Activated CD4-positive, alpha-beta T cell treated with anti-CD3 and anti-CD28 coated beads, Interleukin-2, amount 10 ng/mL, durations not matched to agents 24 days and 14 days (primary cell): ENCODE results near the gene SMPD1. TPM values are rescaled to one million over a fixed set of nuclear protein-coding genes. Genes with fewer than 3 reads are reported as not detected.
A peak's percentile ranks its signal among the peaks of the same experiment; 100 is the strongest.

Source experiments
- DNase-seq: peaks from one replicate; pipeline ENCODE4 v3.0.0; 2022
- H3K27ac Mint-ChIP-seq: one replicate; pipeline ENCODE4 v1.8.0; 2022; ENCODE audit warnings: mild to moderate bottlenecking, mixed read lengths
- H3K27me3 Mint-ChIP-seq: one replicate; pipeline ENCODE4 v1.8.0; 2022; ENCODE audit warnings: mixed read lengths
- H3K36me3 Mint-ChIP-seq: one replicate; pipeline ENCODE4 v1.8.0; 2022; ENCODE audit warnings: low read depth, mild to moderate bottlenecking, mixed read lengths
- H3K4me1 Mint-ChIP-seq: one replicate; pipeline ENCODE4 v1.8.0; 2021; ENCODE audit warnings: mixed read lengths
- H3K4me3 Mint-ChIP-seq: one replicate; pipeline ENCODE4 v1.8.0; 2022; ENCODE audit warnings: mild to moderate bottlenecking, moderate library complexity, mixed read lengths
- H3K9me3 Mint-ChIP-seq: one replicate; pipeline ENCODE4 v1.8.0; 2021; ENCODE audit warnings: mixed read lengths
- intact Hi-C: fragments of 100-400 bp; cut with micrococcal nuclease; formaldehyde crosslinking; loops from one replicate; pipeline ENCODE4 v1.15.1; 2023
- total RNA-seq: library from RNA; stranded (reverse); gene quantifications from 2 replicates; pipeline ENCODE4 v1.2.3, GENCODE V29; 2022

The SMPD1 gene
- total RNA-seq, 1 donor from 2014 or later = 10.0 TPM

DNA sequence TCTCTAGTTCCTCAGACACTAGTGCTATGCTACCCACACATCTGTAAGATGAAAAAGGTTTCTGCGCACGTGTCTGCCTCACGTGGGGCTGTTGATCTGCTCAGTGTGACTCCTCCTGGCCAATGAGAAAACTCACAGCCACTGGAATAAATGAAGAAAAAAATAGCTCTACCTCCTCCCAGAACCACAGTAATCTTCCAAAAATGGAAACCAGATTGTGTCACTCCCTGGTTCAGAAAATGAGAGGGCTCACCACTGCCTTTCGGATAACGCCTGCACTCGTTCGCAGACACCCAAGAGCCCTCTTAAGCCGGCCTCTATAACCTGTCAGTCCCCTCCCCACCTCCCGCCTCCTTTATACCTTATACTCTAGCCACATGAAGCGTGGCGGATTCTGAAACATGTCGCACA lies 23.5 kb downstream of the SMPD1 start:
- no peaks in the 10 kb centered on the region for H3K27me3 Mint-ChIP-seq
- intact Hi-C loops = loop anchor here (1.0 to 10.0 kb wide), 5 partner anchors 11 to 729 kb away; partner anchors contain the start of genes CNGA4, FHIP1B, ILK and RRP8

DNA sequence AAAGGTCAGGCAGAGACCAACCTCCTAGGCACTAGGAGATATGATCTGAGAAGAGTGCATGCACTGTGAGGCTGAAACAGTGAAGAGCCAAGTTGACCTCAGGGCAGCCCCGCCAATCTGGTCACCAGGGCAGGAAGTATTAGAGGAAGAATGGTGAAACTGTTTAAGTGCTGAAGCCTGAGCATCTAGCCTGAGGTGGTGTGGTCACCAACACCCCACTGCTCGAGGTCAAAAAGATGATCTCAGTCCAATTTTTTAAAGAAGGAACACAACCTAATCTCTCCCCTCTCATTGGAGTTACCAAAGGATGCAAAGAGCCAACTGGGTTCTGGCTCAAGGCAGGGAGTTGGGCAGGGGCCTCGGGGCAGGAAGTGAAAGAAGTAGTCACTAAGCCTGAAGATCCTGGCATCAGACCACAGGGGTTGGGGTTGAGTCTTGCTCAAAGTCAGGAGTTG lies 24.6 kb downstream of the SMPD1 start:
- no peak overlapping the region for H3K4me3 Mint-ChIP-seq
- intact Hi-C loops = loop anchor here (5.0 to 10.0 kb wide), 4 partner anchors 67 to 730 kb away; partner anchors contain the start of genes ARFIP2, CNGA4, FHIP1B and ILK
- H3K4me1 Mint-ChIP-seq = peaks cover 10% of the 10 kb centered on the region
- H3K9me3 Mint-ChIP-seq = no peaks in the 10 kb centered on the region
- no peak overlapping the region for H3K27ac Mint-ChIP-seq
- DNase-seq = peak; percentile 71
- H3K27me3 Mint-ChIP-seq = peaks cover 2% of the 10 kb centered on the region
- peaks cover 8% of the 10 kb centered on the region for H3K36me3 Mint-ChIP-seq

More for the DNA sequence above, 23.5 kb downstream of the SMPD1 start:
- Mint-ChIP-seq H3K36me3 (peaks cover 13% of the 10 kb centered on the region), H3K4me3 (no peak overlapping the region), H3K9me3 (no peaks in the 10 kb centered on the region), H3K27ac (no peak overlapping the region), H3K4me1 (peaks cover 11% of the 10 kb centered on the region)
- DNase-seq = peak; percentile 82

GRCh38 chr11:6415797-6416196 lies 25.5 kb downstream of the SMPD1 start:
- Mint-ChIP-seq H3K36me3 (peaks cover 5% of the 10 kb centered on the region), H3K27me3 (peaks cover 5% of the 10 kb centered on the region), H3K9me3 (no peaks in the 10 kb centered on the region), H3K4me3 (no peak overlapping the region), H3K4me1 (peaks cover 10% of the 10 kb centered on the region), H3K27ac (no peak overlapping the region)
- intact Hi-C loops = loop anchor here (5.0 to 10.0 kb wide), 4 partner anchors 67 to 731 kb away; partner anchors contain the start of genes ARFIP2, CNGA4, FHIP1B and ILK
- no peak for DNase-seq

DNA sequence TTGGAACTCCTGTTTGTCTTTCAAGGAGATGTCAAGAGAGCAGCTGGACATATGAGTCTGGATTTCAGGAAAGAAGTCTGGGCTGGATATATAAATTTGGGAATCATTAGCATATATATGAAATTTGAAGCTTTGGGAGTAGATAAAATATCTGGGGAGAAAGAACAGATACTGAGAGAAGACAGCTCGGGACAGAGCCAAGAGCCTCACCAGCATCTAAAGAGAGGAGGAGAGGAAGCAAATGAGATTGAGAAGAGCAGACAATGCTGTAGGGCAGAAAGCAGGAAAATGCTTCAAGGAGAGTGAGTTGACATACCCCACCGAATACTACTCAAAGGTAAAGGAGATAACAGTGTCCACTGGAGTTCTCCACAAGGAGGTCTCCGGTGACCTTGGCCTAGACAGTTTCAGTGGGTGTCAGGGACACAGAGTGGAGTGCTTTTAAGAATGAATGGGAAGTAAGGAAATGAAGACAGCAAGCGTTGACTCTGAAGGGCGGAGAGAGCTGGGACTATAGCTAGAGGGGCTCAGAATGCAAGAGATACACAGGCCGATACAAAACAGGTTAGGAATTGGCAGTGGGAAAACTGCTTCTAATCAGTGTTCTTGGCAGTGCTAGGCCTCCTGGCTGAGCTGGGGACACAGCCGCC lies 27.8 kb downstream of the SMPD1 start:
- Mint-ChIP-seq H3K4me3 (no peak overlapping the region), H3K36me3 (peaks cover 3% of the 10 kb centered on the region), H3K4me1 (peaks cover 6% of the 10 kb centered on the region), H3K27me3 (peaks cover 22% of the 10 kb centered on the region), H3K27ac (no peak overlapping the region), H3K9me3 (no peaks in the 10 kb centered on the region)
- intact Hi-C loops = loop anchor here (1.0 to 10.0 kb wide), 6 partner anchors 16 to 733 kb away; partner anchors contain the start of genes ARFIP2, CNGA4, FHIP1B and ILK
- DNase-seq = no peak

- Mint-ChIP-seq H3K27ac (no peak overlapping the region), H3K27me3 (peaks cover 28% of the 10 kb centered on the region), H3K4me3 (no peak overlapping the region), H3K4me1 (peaks cover 3% of the 10 kb centered on the region), H3K36me3 (no peaks in the 10 kb centered on the region), H3K9me3 (no peaks in the 10 kb centered on the region)
- DNase-seq = peak; percentile 71
- intact Hi-C loops = loop anchor here (1.0 to 10.0 kb wide), 7 partner anchors 16 to 734 kb away; partner anchors contain the start of genes ARFIP2, CNGA4, FHIP1B and ILK
These were observed 28.3 kb downstream of the SMPD1 start for GRCh38 chr11:6418557-6419008.

- intact Hi-C loops = loop anchor here (1.0 to 10.0 kb wide), 6 partner anchors 20 to 734 kb away; partner anchors contain the start of genes ARFIP2, CNGA4, FHIP1B and ILK
- H3K4me1 Mint-ChIP-seq = peaks cover 3% of the 10 kb centered on the region
- DNase-seq = peak; percentile 93
- no peak within 1 kb of the TSS for H3K4me3 Mint-ChIP-seq
- peaks cover 33% of the 10 kb centered on the region for H3K27me3 Mint-ChIP-seq
- no peaks in the 10 kb centered on the region for H3K9me3 Mint-ChIP-seq
- no peaks in the 10 kb centered on the region for H3K36me3 Mint-ChIP-seq
- peak within 1 kb of the TSS; percentile 45 for H3K27ac Mint-ChIP-seq
These were observed 28.8 kb downstream of the SMPD1 start, which contains the start of gene APBB1 for GRCh38 chr11:6419009-6419631. Gene APBB1, minus strand, starts transcription at chr11:6419094. Its CDS starts 7,747 bp downstream, at chr11:6411347.

GRCh38 chr11:6420677-6421076 lies 30.4 kb downstream of the SMPD1 start:
- no peaks in the 10 kb centered on the region for H3K9me3 Mint-ChIP-seq
- intact Hi-C loops = no loop called here
- peaks cover 46% of the 10 kb centered on the region for H3K27me3 Mint-ChIP-seq
- no peak overlapping the region for H3K27ac Mint-ChIP-seq
- H3K4me3 Mint-ChIP-seq = no peak overlapping the region
- no peak for DNase-seq
- H3K4me1 Mint-ChIP-seq = peaks cover 3% of the 10 kb centered on the region
- H3K36me3 Mint-ChIP-seq = no peaks in the 10 kb centered on the region

GRCh38 chr11:6427516-6427915 lies 37.2 kb downstream of the SMPD1 start:
- no peak overlapping the region for H3K4me3 Mint-ChIP-seq
- intact Hi-C loops = no loop called here
- peaks cover 43% of the 10 kb centered on the region for H3K27me3 Mint-ChIP-seq
- no peaks in the 10 kb centered on the region for H3K36me3 Mint-ChIP-seq
- no peaks in the 10 kb centered on the region for H3K4me1 Mint-ChIP-seq
- no peaks in the 10 kb centered on the region for H3K9me3 Mint-ChIP-seq
- no peak overlapping the region for H3K27ac Mint-ChIP-seq
- DNase-seq = no peak

GRCh38 chr11:6431861-6432260 lies 41.6 kb downstream of the SMPD1 start:
- no peaks in the 10 kb centered on the region for H3K36me3 Mint-ChIP-seq
- intact Hi-C loops = no loop called here
- no peak overlapping the region for H3K4me3 Mint-ChIP-seq
- DNase-seq = no peak
- H3K27ac Mint-ChIP-seq = no peak overlapping the region
- peaks cover 5% of the 10 kb centered on the region for H3K4me1 Mint-ChIP-seq
- no peaks in the 10 kb centered on the region for H3K9me3 Mint-ChIP-seq
- H3K27me3 Mint-ChIP-seq = peaks cover 9% of the 10 kb centered on the region

DNA sequence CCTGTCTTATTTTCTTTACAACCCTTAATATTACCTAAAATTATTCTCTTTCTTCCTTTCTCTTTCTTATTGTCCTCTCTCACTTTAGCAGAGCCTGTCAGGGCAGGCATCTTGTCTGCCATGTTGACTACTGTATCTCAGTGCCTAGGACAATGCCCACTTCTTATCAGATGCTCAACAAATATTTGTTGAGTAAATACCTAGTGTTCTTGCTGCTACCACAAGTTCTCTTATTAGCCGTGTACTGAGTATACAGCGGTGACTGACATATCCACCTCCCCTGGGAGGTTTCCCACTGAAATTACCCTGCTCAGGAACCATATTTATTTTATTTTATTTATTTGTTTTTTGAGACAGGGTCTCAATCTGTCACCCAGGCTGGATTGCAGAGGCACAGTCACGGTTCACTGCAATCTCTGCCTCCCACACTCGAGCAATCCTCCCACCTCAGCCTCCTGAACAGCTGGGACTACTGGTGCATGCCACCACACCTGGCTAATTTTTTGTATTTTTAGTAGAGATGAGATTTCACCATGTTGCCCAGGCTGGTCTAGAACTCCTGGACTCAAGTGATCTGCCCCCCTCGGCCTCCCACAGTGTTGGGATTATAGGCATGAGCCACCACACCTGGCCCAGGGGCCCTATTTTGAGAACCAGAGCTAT lies 43.9 kb downstream of the SMPD1 start:
- H3K27ac Mint-ChIP-seq = no peak overlapping the region

GRCh38 chr11:6437423-6437822 lies 47.1 kb downstream of the SMPD1 start:
- H3K4me1 Mint-ChIP-seq = peaks cover 5% of the 10 kb centered on the region
- H3K27ac Mint-ChIP-seq = no peak overlapping the region
- DNase-seq = no peak
- no peaks in the 10 kb centered on the region for H3K9me3 Mint-ChIP-seq
- no peaks in the 10 kb centered on the region for H3K36me3 Mint-ChIP-seq
- H3K27me3 Mint-ChIP-seq = peaks cover 2% of the 10 kb centered on the region
- intact Hi-C loops = loop anchor here (5.0 kb wide), 1 partner anchor 35 kb away; no protein-coding TSS in a partner anchor
- H3K4me3 Mint-ChIP-seq = no peak overlapping the region

More for the DNA sequence above, 43.9 kb downstream of the SMPD1 start:
- H3K4me1 Mint-ChIP-seq = peaks cover 5% of the 10 kb centered on the region
- H3K27me3 Mint-ChIP-seq = peaks cover 2% of the 10 kb centered on the region
- intact Hi-C loops = no loop called here
- no peak for DNase-seq
- no peaks in the 10 kb centered on the region for H3K9me3 Mint-ChIP-seq
- H3K4me3 Mint-ChIP-seq = no peak overlapping the region
- H3K36me3 Mint-ChIP-seq = no peaks in the 10 kb centered on the region

DNA sequence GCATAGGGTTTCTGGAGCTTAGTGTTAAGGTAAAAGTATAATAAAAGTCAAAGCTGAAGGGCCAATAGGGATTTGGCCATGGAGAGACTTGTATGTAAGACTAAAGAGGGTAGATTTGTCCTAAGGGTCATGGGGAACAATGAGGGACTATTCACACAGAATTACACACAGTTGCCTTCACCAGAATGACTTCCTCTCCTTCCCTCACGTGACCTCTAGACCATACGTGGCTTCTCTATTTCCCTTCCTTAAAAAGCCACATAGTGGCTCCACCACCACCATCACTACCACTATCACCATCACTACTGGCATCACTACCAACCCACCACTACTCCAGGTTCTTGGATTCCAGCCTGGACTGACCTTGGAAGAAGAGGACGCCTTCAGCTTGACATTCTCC lies 47.7 kb downstream of the SMPD1 start:
- peak; percentile 67 for DNase-seq
- no peak overlapping the region for H3K27ac Mint-ChIP-seq

DNA sequence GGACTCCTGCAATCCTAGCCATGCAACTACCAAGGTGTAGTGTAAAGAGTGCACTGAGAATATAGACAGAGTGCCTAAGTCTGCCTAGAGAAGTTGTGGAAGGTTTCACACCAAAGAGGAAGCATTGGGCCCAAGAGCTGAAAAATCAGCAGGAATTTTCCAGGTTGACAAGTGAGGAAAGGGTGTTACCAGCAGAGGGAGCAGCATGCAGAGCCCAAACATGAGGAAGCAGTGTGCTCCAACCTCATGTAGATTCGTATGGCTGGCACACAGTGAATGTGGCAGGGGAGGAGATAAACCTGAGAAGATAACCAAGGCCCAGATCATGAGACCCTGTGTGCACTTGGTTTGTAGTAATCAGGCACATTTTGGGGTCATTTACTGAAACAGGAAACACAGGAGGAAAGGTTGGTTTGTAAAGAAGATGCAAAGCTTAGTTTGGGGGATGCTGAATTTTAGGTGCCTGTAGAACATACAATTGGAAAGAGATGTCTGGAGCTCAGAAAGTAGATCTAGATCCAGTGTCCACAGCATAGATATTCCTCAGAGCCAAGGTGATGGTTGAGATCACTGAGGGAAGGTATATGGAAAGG lies 48.8 kb downstream of the SMPD1 start:
- Mint-ChIP-seq H3K27ac (no peak overlapping the region), H3K27me3 (no peaks in the 10 kb centered on the region), H3K4me1 (peaks cover 5% of the 10 kb centered on the region), H3K36me3 (no peaks in the 10 kb centered on the region), H3K9me3 (no peaks in the 10 kb centered on the region), H3K4me3 (no peak overlapping the region)
- intact Hi-C loops = loop anchor here (2.0 to 5.0 kb wide), 2 partner anchors 20 to 37 kb away; partner anchors contain the start of gene APBB1
- peak; percentile 77 for DNase-seq

More for the DNA sequence above, 47.7 kb downstream of the SMPD1 start:
- Mint-ChIP-seq H3K4me3 (no peak overlapping the region), H3K27me3 (peaks cover 2% of the 10 kb centered on the region), H3K36me3 (no peaks in the 10 kb centered on the region), H3K4me1 (peaks cover 5% of the 10 kb centered on the region), H3K9me3 (no peaks in the 10 kb centered on the region)
- intact Hi-C loops = loop anchor here (2.0 to 5.0 kb wide), 2 partner anchors 19 to 36 kb away; partner anchors contain the start of gene APBB1
